Measurements from ENCODE around the gene TACC3.

DNA sequence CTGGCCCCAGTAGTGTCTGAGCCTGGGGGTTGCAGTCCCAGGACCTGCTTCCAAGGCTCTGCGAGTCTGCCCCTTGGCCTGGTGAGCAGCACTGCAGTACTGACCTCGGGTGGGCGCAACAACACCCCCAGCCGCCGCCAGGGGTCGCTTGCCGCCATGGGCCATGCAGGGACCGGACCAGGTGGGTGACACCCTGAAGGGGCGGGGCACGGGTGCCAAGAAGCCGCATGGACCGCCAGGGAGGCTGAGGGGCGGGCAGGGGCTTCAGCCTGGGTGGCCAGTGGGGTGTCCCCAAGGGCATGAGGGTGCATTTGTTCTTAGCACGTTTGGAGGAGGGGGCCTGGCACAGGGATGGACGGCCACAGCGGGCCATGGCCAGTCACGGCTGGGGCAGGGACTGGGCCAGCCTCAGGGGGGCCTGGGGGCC lies 25.0 kb downstream of the TACC3 start:
- no peak for TF ChIP-seq CREB1 (IDR thresholded peaks at IDR 0.05; ENCODE audit: low read depth)
- TF ChIP-seq TAF1 (IDR thresholded peaks at IDR 0.05; ENCODE audit: low read depth), result no peak
- no peak for TF ChIP-seq EGR1 (IDR thresholded peaks at IDR 0.05)
